Vagina (tissue), 1 donor: Measurements from ENCODE around the gene SPTSSA. TPM values are rescaled to one million over a fixed set of nuclear protein-coding genes. Genes with fewer than 3 reads are reported as not detected.

Experiments
- total RNA-seq: library from RNA; depleted of rRNA; stranded (reverse); fragments of >200 nt; gene quantifications from one replicate; pipeline ENCODE4 v1.2.3, GENCODE V29; 2016

The SPTSSA gene
- total RNA-seq, 1 donor from 2014 or later = 29.0 TPM

Other genes with a start within 250 kb of the SPTSSA start
- gene EAPP, start 77.5 kb upstream of the SPTSSA start, total RNA-seq = 28.0 TPM
- gene SNX6, start 167.9 kb upstream of the SPTSSA start, total RNA-seq = 46.4 TPM